A673 (cell line): ENCODE results near the gene CNTROB.

ENCODE experiments used
- EZH2 ChIP-seq: fragments of 200-600 bp; sonication (generic); IDR thresholded peaks from 2 replicates; pipeline ENCODE4 v1.6.1; 2017; ENCODE audit warnings: borderline replicate concordance, low read depth, mild to moderate bottlenecking, mixed read lengths, antibody characterized with exemption, low read length; ENCODE audit not compliant: poor library complexity, severe bottlenecking
- TF ChIP-seq, protein P1 (sequence below): fragments of 300-800, 200-600 bp; sonication (generic); conservative IDR thresholded peaks from 2 replicates; pipeline ENCODE4 v1.5.1; 2017; ENCODE audit warnings: low read depth, mild to moderate bottlenecking, antibody characterized with exemption, low read length, moderate library complexity, mixed read lengths

DNA sequence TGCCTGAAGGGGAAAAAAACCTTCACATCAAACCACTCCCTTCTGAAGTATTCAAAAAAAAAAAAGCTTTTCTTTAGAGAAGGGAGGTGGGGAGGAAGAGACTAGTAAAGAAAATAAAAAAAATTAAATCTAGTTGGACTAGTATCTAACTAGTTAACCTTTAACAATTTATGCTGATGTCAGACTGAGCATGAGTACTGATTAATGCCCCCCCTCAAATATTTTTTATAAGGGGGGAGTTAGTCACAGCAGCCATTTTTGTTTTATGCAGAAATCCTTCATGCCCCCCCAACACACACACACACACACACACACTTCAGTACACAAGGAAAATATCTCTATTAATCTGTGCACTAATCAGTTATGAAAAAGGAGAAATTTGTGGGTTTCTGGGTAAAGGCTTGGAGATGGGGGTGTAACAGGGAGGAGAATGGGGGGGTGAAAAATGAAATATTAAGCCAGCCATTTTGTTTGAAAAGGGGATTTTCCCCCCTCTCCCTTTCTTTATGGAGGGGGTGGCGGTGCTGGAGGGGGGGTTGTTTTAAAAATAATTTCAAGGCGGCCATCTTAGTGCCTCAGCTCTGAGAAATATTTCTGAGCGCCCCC is 48.1 kb upstream of the CNTROB start:
- TF ChIP-seq, protein P1, sequence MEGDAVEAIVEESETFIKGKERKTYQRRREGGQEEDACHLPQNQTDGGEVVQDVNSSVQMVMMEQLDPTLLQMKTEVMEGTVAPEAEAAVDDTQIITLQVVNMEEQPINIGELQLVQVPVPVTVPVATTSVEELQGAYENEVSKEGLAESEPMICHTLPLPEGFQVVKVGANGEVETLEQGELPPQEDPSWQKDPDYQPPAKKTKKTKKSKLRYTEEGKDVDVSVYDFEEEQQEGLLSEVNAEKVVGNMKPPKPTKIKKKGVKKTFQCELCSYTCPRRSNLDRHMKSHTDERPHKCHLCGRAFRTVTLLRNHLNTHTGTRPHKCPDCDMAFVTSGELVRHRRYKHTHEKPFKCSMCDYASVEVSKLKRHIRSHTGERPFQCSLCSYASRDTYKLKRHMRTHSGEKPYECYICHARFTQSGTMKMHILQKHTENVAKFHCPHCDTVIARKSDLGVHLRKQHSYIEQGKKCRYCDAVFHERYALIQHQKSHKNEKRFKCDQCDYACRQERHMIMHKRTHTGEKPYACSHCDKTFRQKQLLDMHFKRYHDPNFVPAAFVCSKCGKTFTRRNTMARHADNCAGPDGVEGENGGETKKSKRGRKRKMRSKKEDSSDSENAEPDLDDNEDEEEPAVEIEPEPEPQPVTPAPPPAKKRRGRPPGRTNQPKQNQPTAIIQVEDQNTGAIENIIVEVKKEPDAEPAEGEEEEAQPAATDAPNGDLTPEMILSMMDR, result no peak
- TF ChIP-seq EZH2, result no peak
